H1 (cell line): ENCODE data around the gene BLVRA. TPM values are rescaled to one million over a fixed set of nuclear protein-coding genes. Genes with fewer than 3 reads are reported as not detected.

ENCODE experiments used
- CTCF ChIA-PET: fragments of 300-600 bp; sonication (Branson Sonifier 250); formaldehyde crosslinking; loops from one replicate; lab custom pipeline; 2021; ENCODE audit not compliant: partially characterized antibody; lab: Charles Lee
- POLR2A ChIA-PET: fragments of 300-600 bp; sonication (Branson Sonifier 250); formaldehyde crosslinking; loops from one replicate; lab custom pipeline; 2021; ENCODE audit warnings: inconsistent platforms; ENCODE audit not compliant: partially characterized antibody; lab: Charles Lee
- DNase-seq, 2 experiments: peaks; one replicate each; pipeline versions ENCODE4 v3.0.0 to v3.0.0-alpha.2; 2010 to 2022; ENCODE audit warnings: low spot score in 2 of 2, low read depth in 1 of 2, mixed read lengths in 1 of 2
- FAIRE-seq: peaks from 2 replicates; lab custom pipeline; 2011; peaks lifted over from hg19 to GRCh38; lab: Jason Lieb, UNC
- H2AFZ ChIP-seq: 2 replicates; pipeline ENCODE4 v1.8.1; 2012; ENCODE audit warnings: low read length, inconsistent platforms
- H2AK5ac ChIP-seq: 2 replicates; pipeline ENCODE4 v1.6.1; 2013; ENCODE audit warnings: low read depth, low read length
- H2BK120ac ChIP-seq: replicated peaks from 2 replicates; pipeline ENCODE3; 2013; ENCODE audit warnings: low read depth, low read length, inconsistent platforms
- H2BK12ac ChIP-seq: 2 replicates; pipeline ENCODE4 v1.6.1; 2013; ENCODE audit warnings: low read depth, low read length
- H2BK15ac ChIP-seq: 2 replicates; pipeline ENCODE4 v1.6.1; 2013; ENCODE audit warnings: low read length
- H2BK20ac ChIP-seq: 2 replicates; pipeline ENCODE4 v1.6.1; 2013; ENCODE audit warnings: low read length
- H2BK5ac ChIP-seq: 2 replicates; pipeline ENCODE4 v1.6.1; 2013; ENCODE audit warnings: low read depth, low read length
- H3K14ac ChIP-seq: 2 replicates; pipeline ENCODE4 v1.6.1; 2013; ENCODE audit warnings: inconsistent platforms; ENCODE audit not compliant: insufficient read length
- H3K18ac ChIP-seq: 2 replicates; pipeline ENCODE4 v1.6.1; 2013; ENCODE audit warnings: low read length; ENCODE audit errors: extremely low read depth
- H3K23ac ChIP-seq: 2 replicates; pipeline ENCODE4 v1.6.1; 2013; ENCODE audit warnings: inconsistent platforms; ENCODE audit not compliant: insufficient read length
- H3K23me2 ChIP-seq: 2 replicates; pipeline ENCODE4 v1.6.1; 2013; ENCODE audit warnings: low read depth, low read length
- H3K27ac ChIP-seq: 2 replicates; pipeline ENCODE4 v1.6.1; 2011; ENCODE audit warnings: low read depth, low read length, inconsistent platforms
- H3K27me3 ChIP-seq, 4 experiments: replicated peaks in 1 of 4; 1 replicate in 1 of 4; 2 replicates in 3 of 4; pipeline versions ENCODE4 v1.6.1 to v1.8.1; 2011 to 2013; ENCODE audit warnings: low read length in 3 of 4, mild to moderate bottlenecking in 3 of 4, inconsistent platforms in 2 of 4, mixed read lengths in 2 of 4, moderate library complexity in 1 of 4; ENCODE audit not compliant: control insufficient read depth in 3 of 4, insufficient read depth in 3 of 4; ENCODE audit errors: extremely low read depth in 1 of 4
- H3K36me3 ChIP-seq, 4 experiments: 2 replicates each; pipeline versions ENCODE4 v1.6.1 to v1.8.1; 2011 to 2013; ENCODE audit warnings: mild to moderate bottlenecking in 4 of 4, low read length in 3 of 4, moderate library complexity in 2 of 4, control low read depth in 1 of 4, inconsistent platforms in 1 of 4; ENCODE audit not compliant: insufficient read depth in 4 of 4, control insufficient read depth in 2 of 4
- H3K4ac ChIP-seq: replicated peaks from 2 replicates; pipeline ENCODE3; 2013; ENCODE audit warnings: low read length, low read depth, mixed read lengths, inconsistent platforms; ENCODE audit not compliant: insufficient read length
- H3K4me1 ChIP-seq, 4 experiments: replicated peaks in 1 of 4; 1 replicate in 1 of 4; 2 replicates in 3 of 4; pipeline versions ENCODE4 v1.6.1 to v1.8.1; 2011 to 2013; ENCODE audit warnings: low read length in 3 of 4, inconsistent platforms in 2 of 4, mixed read lengths in 1 of 4; ENCODE audit not compliant: insufficient read depth in 4 of 4, control insufficient read depth in 3 of 4
- H3K4me2 ChIP-seq, 2 experiments: 2 replicates each; pipeline versions ENCODE4 v1.6.1 to v1.8.1; 2011 to 2013; ENCODE audit warnings: low read depth in 2 of 2, low read length in 2 of 2, control low read depth in 1 of 2, inconsistent platforms in 1 of 2, mild to moderate bottlenecking in 1 of 2; ENCODE audit not compliant: insufficient read depth in 1 of 2
- H3K4me3 ChIP-seq, 4 experiments: fragments of 200-600, 300-600 bp in 1 of 4; sonication (generic), shearing (Covaris generic), sonication (Bioruptor Twin) in 1 of 4; 2 replicates each; pipeline versions ENCODE4 v1.5.1 to v1.8.1; 2011 to 2016; ENCODE audit warnings: low read length in 4 of 4, low read depth in 3 of 4, control low read depth in 2 of 4, inconsistent platforms in 2 of 4, mild to moderate bottlenecking in 2 of 4, mixed read lengths in 1 of 4, moderate library complexity in 1 of 4; ENCODE audit not compliant: insufficient read depth in 2 of 4; ENCODE audit errors: extremely low read depth in 1 of 4
- H3K56ac ChIP-seq: replicated peaks from 2 replicates; pipeline ENCODE3; 2013; ENCODE audit warnings: low read depth, mild to moderate bottlenecking, mixed read lengths, low read length, inconsistent platforms; ENCODE audit not compliant: insufficient read length
- H3K79me1 ChIP-seq: 2 replicates; pipeline ENCODE4 v1.6.1; 2013; ENCODE audit warnings: low read depth, low read length, control low read depth
- H3K79me2 ChIP-seq, 2 experiments: 2 replicates each; pipeline versions ENCODE4 v1.6.1 to v1.8.1; 2012 to 2013; ENCODE audit warnings: low read length in 2 of 2, mild to moderate bottlenecking in 2 of 2, inconsistent platforms in 1 of 2; ENCODE audit not compliant: insufficient read depth in 2 of 2, control insufficient read depth in 1 of 2
- H3K9ac ChIP-seq, 4 experiments: replicated peaks in 1 of 4; 1 replicate in 1 of 4; 2 replicates in 3 of 4; pipeline versions ENCODE4 v1.6.1 to v1.8.1; 2011 to 2013; ENCODE audit warnings: low read depth in 3 of 4, low read length in 3 of 4, control low read depth in 2 of 4, mild to moderate bottlenecking in 2 of 4, moderate library complexity in 2 of 4, inconsistent platforms in 1 of 4; ENCODE audit errors: extremely low read depth in 1 of 4
- H3K9me3 ChIP-seq, 2 experiments: 2 replicates each; pipeline versions ENCODE4 v1.6.1 to v1.8.1; 2012 to 2013; ENCODE audit warnings: mild to moderate bottlenecking in 2 of 2, moderate library complexity in 2 of 2, control low read depth in 1 of 2, inconsistent platforms in 1 of 2, low read depth in 1 of 2, low read length in 1 of 2, mixed read lengths in 1 of 2; ENCODE audit not compliant: insufficient read depth in 2 of 2
- H4K20me1 ChIP-seq, 2 experiments: replicated peaks in 1 of 2; 2 replicates each; pipeline versions ENCODE3 to v1.8.1; 2011 to 2013; ENCODE audit warnings: inconsistent platforms in 2 of 2, low read length in 2 of 2, mild to moderate bottlenecking in 1 of 2; ENCODE audit not compliant: insufficient read depth in 2 of 2, control insufficient read depth in 1 of 2
- H4K5ac ChIP-seq: 2 replicates; pipeline ENCODE4 v1.6.1; 2013; ENCODE audit warnings: low read length, low read depth, mixed read lengths, inconsistent platforms; ENCODE audit not compliant: insufficient read length
- H4K8ac ChIP-seq: 2 replicates; pipeline ENCODE4 v1.8.0; 2013; ENCODE audit warnings: mild to moderate bottlenecking, moderate library complexity, low read length, inconsistent platforms; ENCODE audit not compliant: insufficient read depth; ENCODE audit errors: extremely low read depth
- H4K91ac ChIP-seq: replicated peaks from 2 replicates; pipeline ENCODE3; 2013; ENCODE audit warnings: low read length, mixed read lengths, inconsistent platforms; ENCODE audit not compliant: insufficient read length
- EP300 ChIP-seq, 2 experiments: IDR thresholded peaks; 1 replicate in 1 of 2; 2 replicates in 1 of 2; pipeline ENCODE4 v1.6.1; 2011 to 2012; ENCODE audit warnings: low read depth in 2 of 2, low read length in 2 of 2, mild to moderate bottlenecking in 2 of 2, borderline replicate concordance in 1 of 2, inconsistent platforms in 1 of 2, moderate library complexity in 1 of 2
- EZH2 ChIP-seq: fragments of 200-600 bp; sonication (generic); IDR thresholded peaks from 2 replicates; pipeline ENCODE4 v1.7.1; 2012; ENCODE audit warnings: low read depth, mild to moderate bottlenecking, moderate library complexity, low read length, inconsistent platforms; ENCODE audit not compliant: severe bottlenecking
- GABPA ChIP-seq: IDR thresholded peaks from 2 replicates; pipeline ENCODE4 v1.6.1; 2011; ENCODE audit warnings: mild to moderate bottlenecking, low read length, moderate library complexity, borderline replicate concordance; ENCODE audit not compliant: insufficient read depth
- MAFK ChIP-seq: IDR thresholded peaks from 2 replicates; pipeline ENCODE4 v1.6.1; 2012; ENCODE audit warnings: low read depth, mild to moderate bottlenecking, improper control_type of control experiment, low read length
- PHF8 ChIP-seq: fragments of 200-600 bp; sonication (generic); conservative IDR thresholded peaks from 2 replicates; pipeline ENCODE4 v1.7.1; 2012; ENCODE audit warnings: low read depth, mild to moderate bottlenecking, inconsistent platforms, low read length, moderate library complexity
- RBBP5 ChIP-seq: IDR thresholded peaks from 2 replicates; pipeline ENCODE4 v1.7.1; 2012; ENCODE audit warnings: low read depth, mild to moderate bottlenecking, inconsistent platforms, low read length, moderate library complexity, borderline replicate concordance
- TAF7 ChIP-seq: optimal IDR thresholded peaks from 2 replicates; pipeline ENCODE3; 2011; ENCODE audit warnings: low read depth, mild to moderate bottlenecking, inconsistent platforms, low read length, moderate library complexity, borderline replicate concordance
- TBP ChIP-seq: IDR thresholded peaks from 2 replicates; pipeline ENCODE4 v1.6.1; 2011; ENCODE audit warnings: low read depth, low read length, improper control_type of control experiment
- TCF12 ChIP-seq: IDR thresholded peaks from 2 replicates; pipeline ENCODE4 v1.6.1; 2011; ENCODE audit warnings: low read depth, mild to moderate bottlenecking, low read length
- WGBS, 2 experiments: shearing (Covaris generic) in 1 of 2; methylation state at CpG; one replicate each; pipeline versions ENCODE4 v1.1.6 to v1.1.7; 2013 to 2015; ENCODE audit warnings: low lambda C conversion rate in 2 of 2, mixed read lengths in 2 of 2, inconsistent platforms in 1 of 2, low coverage in 1 of 2, missing lambda C conversion rate in 1 of 2; ENCODE audit not compliant: insufficient replicate concordance in 2 of 2, insufficient coverage in 1 of 2, insufficient read length in 1 of 2; ENCODE audit errors: extremely low coverage in 1 of 2, missing lambda C conversion rate in 1 of 2; 5-methylcytosine and 5-hydroxymethylcytosine counted together
- polyA plus RNA-seq, 7 experiments: library from polyadenylated mRNA; depleted of rRNA in 3 of 7; stranded (reverse) in 5 of 7; unstranded in 2 of 7; fragments of >200 nt in 5 of 7; fragments of 200-250 nt in 2 of 7; gene quantifications; 1 replicate in 5 of 7; 2 replicates in 1 of 7; 4 replicates in 1 of 7; pipeline versions ENCODE4 v1.2.1 to v1.2.3, GENCODE V29; 2011 to 2013; ENCODE audit warnings: missing spikeins in 2 of 7, mixed read lengths in 2 of 7
- total RNA-seq: library from RNA; stranded (reverse); fragmentation: NEBNext Ultra II Directional; extraction: Animal tissue kit (Norgen Biotek cat#: 25700); gene quantifications from 2 replicates; pipeline ENCODE4 v1.2.1, GENCODE V29; 2021

BLVRA gene
- total and polyA plus RNA-seq, 2 of the 8 experiments (the other 6 are each of a cell fraction or from before 2014, with no cell fraction given): 16.1 to 37.1 TPM

DNA sequence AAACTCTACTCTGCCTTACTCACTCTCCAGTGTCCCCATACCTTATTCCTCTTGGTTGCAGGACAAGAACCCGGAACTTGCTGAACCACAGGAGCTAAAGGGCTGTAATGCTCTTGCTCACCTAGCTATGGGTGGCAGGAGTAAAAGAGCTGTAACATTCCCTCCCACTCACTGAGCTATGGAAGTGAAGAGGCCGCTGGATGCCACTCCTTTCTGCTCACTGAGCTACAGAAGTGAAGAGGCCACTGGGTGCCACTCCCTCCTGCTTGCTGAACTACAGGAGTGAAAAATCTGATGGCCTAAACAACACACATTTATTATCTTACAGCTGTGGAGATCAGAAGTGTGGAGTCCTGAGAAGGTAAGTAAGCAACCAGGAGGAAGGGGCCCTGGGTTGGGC is 93.3 kb downstream of the BLVRA start:
- DNase-seq: no peak
- ChIA-PET POLR2A (interaction anchor here (1.0 kb wide), 1 partner anchor 103 kb away, joined by 3 read pairs; no protein-coding TSS in a partner anchor), CTCF (interaction anchor here (0.6 to 1.0 kb wide), 3 partner anchors 52 to 131 kb away, joined by 3 read pairs; no protein-coding TSS in a partner anchor)
- Histone ChIP-seq H3K79me2 (no peaks in the 10 kb centered on the region), H4K20me1 (no peaks in the 10 kb centered on the region), H3K18ac (no peak overlapping the region), H3K27me3 (no peaks in the 10 kb centered on the region), H2AK5ac (no peak overlapping the region), H2BK15ac (no peak overlapping the region), H4K5ac (no peak overlapping the region), H3K23me2 (no peaks in the 10 kb centered on the region), H3K14ac (no peak overlapping the region), H3K9me3 (no peaks in the 10 kb centered on the region), H3K4me3 (no peak overlapping the region), H2BK12ac (no peak overlapping the region), H4K91ac (no peak overlapping the region), H3K36me3 (no peaks in the 10 kb centered on the region; a peak in 1 of 8 replicates), H3K4me1 (no peaks in the 10 kb centered on the region), H4K8ac (no peak overlapping the region), H3K27ac (no peak overlapping the region), H2BK120ac (no peak overlapping the region), H2BK20ac (no peak overlapping the region), H3K23ac (no peak overlapping the region), H3K56ac (no peak overlapping the region), H3K9ac (no peak overlapping the region), H3K4ac (no peak overlapping the region), H3K4me2 (no peak overlapping the region), H3K79me1 (no peaks in the 10 kb centered on the region), H2BK5ac (no peak overlapping the region), H2AFZ (no peak overlapping the region)
- WGBS, 2 experiments: 84% methylated on average over 2 of the region's 2 CpGs; no CpG with 5 or more reads in 1 of the 2 experiments
- no peak for FAIRE-seq
- TF ChIP-seq EP300 (IDR thresholded peaks at IDR 0.05; ENCODE audit: borderline replicate concordance in 1 of 2, low read depth in 2 of 2, low read length in 2 of 2): no peak
- TF ChIP-seq TCF12: no peak
- no peak for TF ChIP-seq EZH2
- no peak for TF ChIP-seq PHF8
- no peak for TF ChIP-seq TAF7
- no peak for TF ChIP-seq TBP
- TF ChIP-seq GABPA: no peak
- no peak for TF ChIP-seq MAFK
- no peak for TF ChIP-seq RBBP5
